Measurements from ENCODE around the gene ANKRD33. TPM values are rescaled to one million over a fixed set of nuclear protein-coding genes. Genes with fewer than 3 reads are reported as not detected.

The ANKRD33 gene
- total and polyA plus RNA-seq, 2 of the 4 experiments (the other 2 are of a cell fraction): under 0.01 to 0.03 TPM

DNA sequence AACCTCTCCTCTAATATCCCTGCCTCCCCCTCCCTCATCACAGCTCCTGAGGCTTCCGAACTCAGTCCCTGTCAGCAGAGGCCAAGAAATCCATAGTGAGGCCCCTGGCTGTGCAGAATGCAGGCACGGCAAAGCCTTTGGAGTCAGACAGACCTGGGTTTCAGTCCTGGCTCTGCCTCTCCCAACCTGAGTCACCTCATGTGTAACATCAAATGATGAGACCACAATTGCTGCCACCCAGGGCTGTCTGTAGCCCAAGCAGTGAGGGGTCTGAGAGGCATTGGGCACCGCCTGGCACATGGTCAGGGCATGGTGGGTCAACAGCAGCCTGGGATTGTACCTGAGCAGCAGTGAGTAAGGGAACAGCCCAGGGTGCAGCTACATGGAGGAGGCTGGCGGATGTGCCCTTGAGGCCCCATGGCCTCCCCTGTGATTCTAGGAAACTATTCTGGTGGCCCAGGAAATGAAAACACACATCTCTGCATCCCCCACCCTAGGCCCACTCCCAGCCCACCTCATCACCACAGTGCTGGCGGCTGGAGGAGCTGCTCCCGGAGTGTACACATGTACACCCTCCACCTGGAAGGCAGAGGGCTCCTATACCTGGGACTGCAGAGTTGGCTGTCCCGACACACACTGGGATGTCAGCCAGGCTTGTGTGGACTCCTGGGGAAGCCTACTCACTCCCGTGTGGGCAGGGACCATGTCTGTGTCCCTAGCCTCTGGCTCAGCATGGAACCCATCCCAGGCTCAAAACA is 7.7 kb downstream of the ANKRD33 start (continued):
- TF ChIP-seq, protein P1, sequence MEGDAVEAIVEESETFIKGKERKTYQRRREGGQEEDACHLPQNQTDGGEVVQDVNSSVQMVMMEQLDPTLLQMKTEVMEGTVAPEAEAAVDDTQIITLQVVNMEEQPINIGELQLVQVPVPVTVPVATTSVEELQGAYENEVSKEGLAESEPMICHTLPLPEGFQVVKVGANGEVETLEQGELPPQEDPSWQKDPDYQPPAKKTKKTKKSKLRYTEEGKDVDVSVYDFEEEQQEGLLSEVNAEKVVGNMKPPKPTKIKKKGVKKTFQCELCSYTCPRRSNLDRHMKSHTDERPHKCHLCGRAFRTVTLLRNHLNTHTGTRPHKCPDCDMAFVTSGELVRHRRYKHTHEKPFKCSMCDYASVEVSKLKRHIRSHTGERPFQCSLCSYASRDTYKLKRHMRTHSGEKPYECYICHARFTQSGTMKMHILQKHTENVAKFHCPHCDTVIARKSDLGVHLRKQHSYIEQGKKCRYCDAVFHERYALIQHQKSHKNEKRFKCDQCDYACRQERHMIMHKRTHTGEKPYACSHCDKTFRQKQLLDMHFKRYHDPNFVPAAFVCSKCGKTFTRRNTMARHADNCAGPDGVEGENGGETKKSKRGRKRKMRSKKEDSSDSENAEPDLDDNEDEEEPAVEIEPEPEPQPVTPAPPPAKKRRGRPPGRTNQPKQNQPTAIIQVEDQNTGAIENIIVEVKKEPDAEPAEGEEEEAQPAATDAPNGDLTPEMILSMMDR (conservative IDR thresholded peaks at IDR 0.05; ENCODE audit: low read depth, low read length): no peak
- no peak for TF ChIP-seq FOS (IDR thresholded peaks at IDR 0.05; ENCODE audit: low read depth, low read length)

DNA sequence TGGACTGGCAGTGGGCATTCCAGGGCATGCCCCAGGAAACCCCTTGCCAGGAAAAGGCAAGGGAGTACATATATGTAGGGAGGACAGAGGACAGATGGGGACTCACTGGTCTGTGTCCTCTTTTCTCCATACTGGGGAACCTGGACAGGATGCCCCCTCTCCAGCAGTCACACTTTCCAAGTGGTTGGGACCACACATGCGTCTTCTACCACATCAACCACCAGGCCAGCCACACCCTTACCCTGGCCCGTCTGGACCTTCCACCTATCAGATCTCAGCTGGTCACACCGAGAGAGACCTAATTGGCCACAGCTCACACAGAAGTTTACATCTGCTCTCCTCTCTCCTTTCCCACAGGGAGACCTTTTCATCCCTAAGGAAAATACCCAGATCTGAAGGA is 8.3 kb downstream of the ANKRD33 start:
- H3K4me2 ChIP-seq (ENCODE audit: low read depth, low read length): no peak overlapping the region
- no TSS peak for BruUV-seq (replicated peaks)

More for the DNA sequence above, 8.3 kb downstream of the ANKRD33 start:
- Histone ChIP-seq H3K14ac (replicated peaks; ENCODE audit: low read depth, low read length) (0 out of 2 replicates have a peak overlapping the region, but pooled peaks have one; percentile 35), H3K23ac (ENCODE audit: low read depth, low read length) (no peak overlapping the region), H2AK9ac (replicated peaks; ENCODE audit: low read depth, low read length, poor library complexity) (no peak overlapping the region), H4K5ac (ENCODE audit: low read depth, low read length) (no peak overlapping the region), H2BK20ac (ENCODE audit: low read depth, low read length) (peak overlapping the region; percentile 24; the same call in 1 of the 2 replicates), H2AK5ac (ENCODE audit: low read depth, low read length) (0 out of 2 replicates have a peak overlapping the region, but pooled peaks have one; percentile 76), H3K36me3 (ENCODE audit: control insufficient read depth, insufficient read depth, low read length) (no peaks in the 10 kb centered on the region), H3K18ac (ENCODE audit: low read depth, low read length) (no peak overlapping the region), H3K4me3 (ENCODE audit: insufficient read depth, low read depth, low read length) (no peak overlapping the region), H3K56ac (ENCODE audit: extremely low read depth, insufficient read depth, low read length) (no peak overlapping the region), H2AFZ (replicated peaks; ENCODE audit: low read length, poor library complexity) (peak overlapping the region; percentile 63), H3K4me1 (ENCODE audit: control insufficient read depth, insufficient read depth, low read length) (peaks cover 6% of the 10 kb centered on the region; the same call in 1 of the 2 replicates), H4K91ac (ENCODE audit: insufficient read depth, low read depth, low read length) (no peak overlapping the region), H4K20me1 (ENCODE audit: insufficient read depth, low read length) (no peaks in the 10 kb centered on the region), H2BK5ac (ENCODE audit: low read depth, low read length, poor library complexity, severe bottlenecking) (no peak overlapping the region), H3K9me3 (ENCODE audit: control insufficient read depth, insufficient read depth, low read length) (no peaks in the 10 kb centered on the region), H2BK120ac (ENCODE audit: low read depth, low read length) (peak overlapping the region; percentile 81; the same call in 1 of the 2 replicates), H3K79me1 (ENCODE audit: low read depth in 1 of 2, low read length in 2 of 2) (no peaks in the 10 kb centered on the region), H3K9ac (ENCODE audit: low read depth, low read length) (no peak overlapping the region), H3K27ac (ENCODE audit: insufficient read depth, low read length) (no peak overlapping the region), H3K27me3 (ENCODE audit: control insufficient read depth, insufficient read depth, low read length) (no peaks in the 10 kb centered on the region), H3K4ac (ENCODE audit: low read depth, low read length) (peak overlapping the region; percentile 20), H3K9me1 (ENCODE audit: insufficient read depth, low read length) (peaks cover 15% of the 10 kb centered on the region; the same call in 1 of the 2 replicates), H2BK15ac (ENCODE audit: low read depth, low read length) (peak overlapping the region; percentile 32; the same call in 2 of the 3 replicates), H4K8ac (ENCODE audit: low read depth in 2 of 2, low read length in 2 of 2) (no peak overlapping the region; a peak in 1 of 4 replicates)
- CTCF ChIA-PET: interaction anchor here (1.8 kb wide), 1 partner anchor 11 kb away, joined by 4 read pairs; the partner anchor contains the start of gene ACVRL1
- in situ Hi-C loops (cut with MboI; ENCODE audit: low sequenced_read_pairs) (no loop called here), dilution Hi-C loops (cut with HindIII; ENCODE audit: low sequenced_read_pairs, unreplicated experiment) (no loop called here), intact Hi-C loops (cut with micrococcal nuclease) (no loop called here)
- ATAC-seq (ENCODE audit: low read depth): no peak
- DNase-seq: no peak
- POLR2A ChIA-PET (ENCODE audit: unreplicated experiment): no interaction called here
- TF ChIP-seq RAD21 (IDR thresholded peaks at IDR 0.05; ENCODE audit: low read length): no peak
- 73% methylated on average over 3 of the region's 3 CpGs; no CpG with 5 or more reads in 1 of the 2 experiments for WGBS, 2 experiments (ENCODE audit: extremely low coverage in 2 of 2, insufficient read length in 1 of 2)

Data from IMR-90 (cell line).